Prostate gland (tissue), 2 donors: ENCODE measurements around the gene HOXB5.

ENCODE experiments used
- CTCF ChIP-seq, 4 experiments: fragments of 200-600 bp in 2 of 4; fragments of 450-650 bp in 2 of 4; sonication (generic) in 2 of 4; IDR thresholded peaks; 1 replicate in 3 of 4; 2 replicates in 1 of 4; pipeline ENCODE4 v1.5.1; 2016 to 2019; ENCODE audit warnings: antibody characterized with exemption in 4 of 4, mild to moderate bottlenecking in 2 of 4, moderate library complexity in 2 of 4
- POLR2AphosphoS5 ChIP-seq: sonication (generic); formaldehyde crosslinking; IDR thresholded peaks from one replicate; pipeline ENCODE4 v1.6.1; 2017; ENCODE audit warnings: antibody characterized with exemption

DNA sequence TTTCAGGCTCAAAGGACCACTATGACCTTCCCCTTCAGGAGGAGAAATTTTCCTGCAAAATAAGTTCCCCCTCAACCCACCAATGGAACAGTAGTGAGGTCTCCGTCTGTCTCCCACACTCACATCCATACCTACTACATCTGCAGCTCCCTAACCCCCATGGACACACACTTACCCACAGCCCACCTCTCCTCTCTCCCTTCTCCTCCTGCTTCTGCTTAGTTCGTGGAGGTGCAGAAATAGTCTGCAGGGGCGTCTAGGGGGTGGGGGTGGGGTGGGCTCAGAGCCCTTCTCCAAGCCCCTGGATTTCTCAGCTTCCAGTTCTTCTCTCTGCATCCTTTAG is 24.4 kb downstream of the HOXB5 start:
- TF ChIP-seq CTCF (IDR thresholded peaks at IDR 0.05), result no peak
- no peak for TF ChIP-seq POLR2AphosphoS5
